Endometrial microvascular endothelial cells (primary cell): ENCODE data around the gene MADD. TPM values are rescaled to one million over a fixed set of nuclear protein-coding genes. Genes with fewer than 3 reads are reported as not detected.

Experiments
- in situ Hi-C: cut with HindIII; loops from 2 replicates; pipeline ENCODE4 v1.10.0; 2017; ENCODE audit warnings: low sequenced_read_pairs, low pct_unique_long_range_greater_than_20kb; ENCODE audit errors: inconsistent ontology term
- total RNA-seq: library from RNA; depleted of rRNA; stranded (reverse); fragments of >200 nt; gene quantifications from one replicate; pipeline ENCODE4 v1.2.3, GENCODE V29; 2015; ENCODE audit errors: inconsistent ontology term

Gene MADD
- total RNA-seq, 1 donor from 2014 or later: 27.1 TPM

DNA sequence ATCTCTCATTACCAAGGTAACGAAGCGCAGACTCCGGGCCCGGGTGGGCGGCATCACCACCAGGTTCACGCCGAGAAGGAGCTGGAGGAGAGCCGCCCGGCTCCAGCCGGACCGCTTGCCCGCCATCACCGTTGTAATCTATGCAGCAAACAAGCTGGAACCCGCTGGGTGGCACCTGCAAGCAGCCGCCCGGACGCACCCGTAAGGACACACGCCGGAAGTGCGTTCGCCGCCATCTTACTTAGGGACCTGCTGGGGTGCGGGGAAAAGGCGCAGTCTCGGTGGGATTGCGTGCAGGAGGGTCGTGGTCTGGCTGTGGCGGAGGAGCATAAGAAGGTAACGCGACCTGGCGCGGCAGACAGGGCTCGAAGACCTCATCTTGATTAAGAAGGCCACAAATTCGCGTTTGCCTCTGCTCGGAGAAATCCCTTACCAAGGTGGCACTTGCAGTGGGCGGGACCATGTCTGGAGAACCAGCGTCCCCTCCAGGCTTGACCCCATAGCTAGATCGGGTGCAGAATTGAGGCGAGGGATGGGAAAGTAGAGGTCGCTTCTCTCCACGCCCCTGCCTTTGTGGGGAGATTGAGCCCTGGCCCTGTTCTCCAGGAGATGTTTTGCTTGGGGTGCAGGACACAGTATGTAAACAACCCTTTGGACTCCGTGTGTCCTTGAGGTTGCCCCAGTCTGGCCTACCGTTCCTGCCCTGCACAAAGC, 21.1 kb upstream of the MADD start, which contains the start of gene ACP2:
ACP2 (minus strand) TSS at position 151 of the 714 bp plus-strand sequence; CDS start at position 126, 25 bp downstream.
- in situ Hi-C loops: no loop called here

DNA sequence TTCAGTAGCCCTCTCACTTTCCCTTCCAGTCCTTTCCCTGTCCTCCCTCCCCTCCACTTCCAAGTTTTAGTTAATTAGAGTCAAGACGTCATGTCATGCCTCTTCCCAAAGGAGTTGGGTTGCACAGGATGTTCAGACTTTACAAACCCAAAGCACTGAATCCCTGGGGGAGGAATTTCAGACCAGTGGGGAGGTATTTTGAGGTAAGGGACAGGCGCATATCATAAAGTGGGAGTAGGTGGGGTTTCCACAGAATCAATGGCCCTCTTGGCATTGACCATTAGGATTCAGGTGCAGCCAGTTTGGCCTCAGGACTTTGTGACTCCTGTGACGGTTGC, 20.6 kb upstream of the MADD start:
- in situ Hi-C loops: no loop called here

DNA sequence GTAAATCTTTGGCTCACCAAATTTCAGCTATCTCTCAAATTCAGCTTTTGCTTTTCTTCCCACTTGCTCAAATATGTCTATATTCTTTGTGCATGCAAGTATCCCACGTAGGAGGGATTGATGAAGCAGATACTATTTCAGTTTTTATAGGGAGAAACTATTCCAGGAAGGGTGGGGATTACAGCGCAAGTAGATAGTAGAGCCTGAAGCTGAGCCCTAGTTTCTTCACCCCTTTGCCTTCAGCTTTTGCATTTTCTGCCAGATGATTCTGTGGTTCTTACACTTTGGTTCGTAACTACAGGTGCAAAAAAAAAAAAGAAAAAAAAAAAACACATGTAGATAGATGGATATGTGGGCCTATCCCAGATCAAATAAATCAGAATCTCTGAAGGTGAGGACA, 18.2 kb upstream of the MADD start:
- in situ Hi-C loops: no loop called here

- in situ Hi-C loops: no loop called here
Measured at GRCh38 chr11:47253660-47254059, 16.3 kb upstream of the MADD start.

DNA sequence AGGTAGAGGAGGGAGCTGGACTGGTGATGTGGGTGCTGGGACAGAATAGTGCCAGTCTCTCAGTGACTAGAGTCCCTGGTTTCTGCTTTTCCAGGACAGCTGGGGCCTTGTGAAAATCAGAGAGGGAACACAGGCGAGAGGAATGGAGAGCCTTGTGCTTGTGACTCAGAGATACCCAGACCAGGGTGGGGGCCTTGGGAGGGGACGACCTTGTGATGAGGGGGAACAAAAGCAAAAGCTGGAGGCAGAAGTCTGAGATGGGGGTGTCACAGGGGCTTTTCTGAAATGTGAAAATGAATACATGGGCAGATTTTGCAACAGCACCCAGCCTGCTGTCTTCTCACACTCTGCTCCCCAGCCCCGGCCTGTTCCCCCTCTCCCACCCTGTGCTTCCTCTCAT, 15.5 kb upstream of the MADD start:
- in situ Hi-C loops: no loop called here

DNA sequence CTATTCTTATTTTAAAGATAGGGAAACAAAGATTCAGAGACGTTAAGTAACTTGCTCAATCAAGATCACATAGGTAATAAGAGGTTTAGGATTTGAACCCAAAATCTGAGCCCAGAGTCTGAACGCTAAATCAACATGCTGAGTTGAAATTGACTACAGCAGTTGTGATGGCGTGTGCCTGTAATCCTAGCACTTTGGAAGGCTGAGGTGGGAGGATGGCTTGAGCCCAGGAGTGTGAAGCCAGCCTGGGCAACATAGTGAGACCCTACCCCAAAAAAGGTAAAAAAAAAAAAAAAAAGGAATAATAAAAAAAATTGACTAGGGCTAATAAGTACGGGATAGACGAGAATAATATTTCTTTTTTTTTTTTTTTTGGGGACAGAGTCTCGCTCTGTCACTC, 13.6 kb upstream of the MADD start:
- in situ Hi-C loops: no loop called here

GRCh38 chr11:47257177-47257516, 12.8 kb upstream of the MADD start:
- in situ Hi-C loops: no loop called here

DNA sequence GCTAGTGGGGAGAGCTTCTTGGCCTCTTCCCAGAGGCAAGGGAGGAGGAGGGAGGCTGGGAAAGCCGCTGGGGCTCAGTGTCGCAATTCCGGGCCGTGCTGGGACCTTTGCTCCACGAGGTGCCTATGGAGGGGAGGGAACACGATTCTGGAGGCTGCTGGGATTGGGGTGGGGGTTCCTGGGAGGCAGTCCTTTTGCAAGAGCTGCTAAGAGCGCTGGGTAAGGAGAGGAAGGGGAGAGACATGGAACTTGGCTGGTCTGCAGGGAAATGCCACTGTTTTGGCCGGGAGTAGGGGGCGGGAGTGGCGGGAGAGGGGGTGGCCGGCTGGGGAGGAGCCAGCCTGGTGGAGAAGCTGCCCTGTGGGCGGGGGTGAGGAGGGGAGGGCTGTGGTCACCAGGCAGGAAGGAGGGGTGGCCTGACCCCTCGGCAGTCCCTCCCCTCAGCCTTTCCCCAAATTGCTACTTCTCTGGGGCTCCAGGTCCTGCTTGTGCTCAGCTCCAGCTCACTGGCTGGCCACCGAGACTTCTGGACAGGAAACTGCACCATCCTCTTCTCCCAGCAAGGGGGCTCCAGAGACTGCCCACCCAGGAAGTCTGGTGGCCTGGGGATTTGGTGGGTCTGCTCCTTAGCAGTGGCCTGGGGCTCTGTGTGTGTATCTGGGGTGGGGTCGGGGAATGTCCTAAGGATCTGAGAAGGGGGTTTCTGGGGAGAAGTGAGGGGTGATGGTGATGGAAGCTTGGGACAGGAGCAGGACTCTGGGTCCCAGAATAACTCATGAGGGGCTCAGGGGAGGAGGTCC, 12.2 kb upstream of the MADD start, which contains the start of gene NR1H3:
NR1H3 (plus strand) TSS at position 480 of the 800 bp plus-strand sequence. CDS start 1,221 bp downstream, outside the sequence.
- in situ Hi-C loops: no loop called here

DNA sequence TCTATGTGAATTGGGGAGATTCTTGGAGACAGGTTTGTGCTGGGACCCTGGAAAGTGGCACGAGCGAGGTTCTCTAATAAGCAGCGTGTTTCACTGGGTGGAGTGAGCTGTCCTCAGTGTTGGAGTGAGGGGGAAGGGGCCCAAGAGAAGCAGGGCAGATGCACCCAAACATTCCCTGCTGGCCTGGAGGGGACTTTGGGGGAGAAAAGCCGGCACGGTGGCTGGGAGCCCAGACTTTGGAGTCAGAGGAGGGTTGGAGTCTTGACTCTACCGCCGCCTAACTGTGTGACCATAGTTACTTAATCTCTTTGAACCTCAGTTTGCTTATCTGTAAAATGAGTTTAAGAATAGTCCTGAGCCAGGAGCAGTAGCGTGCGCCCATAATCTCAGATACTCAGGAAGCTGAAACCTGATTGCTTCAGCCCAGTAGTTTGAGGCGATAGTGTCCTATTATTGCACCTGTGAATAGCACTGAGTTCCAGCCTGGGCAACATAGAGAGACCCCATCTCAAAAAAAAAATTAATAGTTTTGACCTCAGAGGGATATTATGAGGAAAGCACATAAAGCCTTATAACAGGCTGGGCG, 11.5 kb upstream of the MADD start:
- in situ Hi-C loops: no loop called here

DNA sequence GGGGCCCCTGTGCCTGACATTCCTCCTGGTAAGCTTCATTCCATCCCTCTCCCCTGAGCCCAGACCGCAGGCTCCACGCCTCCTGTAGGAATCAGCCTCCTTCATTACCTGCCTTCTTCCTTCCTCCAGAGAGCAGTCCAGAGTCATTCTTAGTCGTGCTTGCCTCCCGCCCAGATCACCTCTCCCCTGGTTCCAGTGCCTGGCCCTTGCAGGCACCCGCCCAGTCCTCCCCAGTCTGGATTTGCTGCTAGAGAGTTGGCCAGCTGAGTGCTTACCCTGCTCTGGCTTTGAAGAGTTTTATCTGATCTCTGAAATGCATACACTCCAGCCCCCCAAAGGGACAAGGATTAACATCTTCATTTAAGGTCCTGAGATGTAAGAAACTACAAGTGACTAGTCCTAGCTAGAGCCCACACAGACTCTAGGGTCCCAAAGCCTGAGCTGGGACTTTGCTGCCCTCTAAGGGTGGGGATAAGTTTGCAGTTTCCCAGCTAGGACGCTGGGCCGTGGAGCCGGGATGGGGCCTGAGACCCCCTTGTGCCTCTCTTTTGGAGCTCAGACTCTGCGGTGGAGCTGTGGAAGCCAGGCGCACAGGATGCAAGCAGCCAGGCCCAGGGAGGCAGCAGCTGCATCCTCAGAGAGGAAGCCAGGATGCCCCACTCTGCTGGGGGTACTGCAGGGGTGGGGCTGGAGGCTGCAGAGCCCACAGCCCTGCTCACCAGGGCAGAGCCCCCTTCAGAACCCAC, 10.5 kb upstream of the MADD start:
- in situ Hi-C loops: no loop called here

DNA sequence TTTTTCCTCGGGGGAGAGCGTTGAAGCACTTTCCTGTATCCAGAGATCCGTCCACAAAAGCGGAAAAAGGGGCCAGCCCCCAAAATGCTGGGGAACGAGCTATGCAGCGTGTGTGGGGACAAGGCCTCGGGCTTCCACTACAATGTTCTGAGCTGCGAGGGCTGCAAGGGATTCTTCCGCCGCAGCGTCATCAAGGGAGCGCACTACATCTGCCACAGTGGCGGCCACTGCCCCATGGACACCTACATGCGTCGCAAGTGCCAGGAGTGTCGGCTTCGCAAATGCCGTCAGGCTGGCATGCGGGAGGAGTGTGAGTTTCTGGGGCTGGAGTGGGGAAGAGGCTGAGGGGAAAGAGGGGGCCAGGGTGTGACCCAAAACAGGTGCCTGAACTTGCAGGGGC, 9.6 kb upstream of the MADD start:
- in situ Hi-C loops: no loop called here

DNA sequence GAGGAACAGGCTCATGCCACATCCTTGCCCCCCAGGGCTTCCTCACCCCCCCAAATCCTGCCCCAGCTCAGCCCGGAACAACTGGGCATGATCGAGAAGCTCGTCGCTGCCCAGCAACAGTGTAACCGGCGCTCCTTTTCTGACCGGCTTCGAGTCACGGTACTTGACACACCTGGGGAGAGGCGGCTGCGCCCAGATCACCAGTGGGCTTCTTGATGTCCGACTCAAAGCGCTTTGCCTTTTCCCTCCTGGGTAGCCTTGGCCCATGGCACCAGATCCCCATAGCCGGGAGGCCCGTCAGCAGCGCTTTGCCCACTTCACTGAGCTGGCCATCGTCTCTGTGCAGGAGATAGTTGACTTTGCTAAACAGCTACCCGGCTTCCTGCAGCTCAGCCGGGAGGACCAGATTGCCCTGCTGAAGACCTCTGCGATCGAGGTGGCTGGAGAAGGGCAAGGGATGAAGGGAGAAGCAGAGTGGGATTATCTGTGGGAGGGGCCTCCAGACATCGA, 8.6 kb upstream of the MADD start:
- in situ Hi-C loops: no loop called here

GRCh38 chr11:47264119-47264518, 5.8 kb upstream of the MADD start:
- in situ Hi-C loops: no loop called here

GRCh38 chr11:47264521-47264920, 5.4 kb upstream of the MADD start:
- in situ Hi-C loops: no loop called here

DNA sequence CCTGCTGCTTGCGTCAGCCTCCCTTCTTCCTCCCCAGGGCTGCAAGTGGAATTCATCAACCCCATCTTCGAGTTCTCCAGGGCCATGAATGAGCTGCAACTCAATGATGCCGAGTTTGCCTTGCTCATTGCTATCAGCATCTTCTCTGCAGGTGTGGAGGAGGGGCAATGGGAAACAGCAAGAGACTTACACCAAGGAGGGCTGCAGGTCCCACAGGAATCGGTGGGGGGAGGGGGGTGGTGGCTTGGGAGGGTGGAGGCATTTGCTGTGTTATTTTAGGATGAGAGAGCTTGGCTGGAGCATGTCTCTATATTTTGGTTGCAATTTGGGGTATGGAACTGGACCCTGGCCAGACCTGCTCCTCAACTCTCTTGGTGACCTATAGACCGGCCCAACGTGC, 2.1 kb upstream of the MADD start:
- in situ Hi-C loops: no loop called here

DNA sequence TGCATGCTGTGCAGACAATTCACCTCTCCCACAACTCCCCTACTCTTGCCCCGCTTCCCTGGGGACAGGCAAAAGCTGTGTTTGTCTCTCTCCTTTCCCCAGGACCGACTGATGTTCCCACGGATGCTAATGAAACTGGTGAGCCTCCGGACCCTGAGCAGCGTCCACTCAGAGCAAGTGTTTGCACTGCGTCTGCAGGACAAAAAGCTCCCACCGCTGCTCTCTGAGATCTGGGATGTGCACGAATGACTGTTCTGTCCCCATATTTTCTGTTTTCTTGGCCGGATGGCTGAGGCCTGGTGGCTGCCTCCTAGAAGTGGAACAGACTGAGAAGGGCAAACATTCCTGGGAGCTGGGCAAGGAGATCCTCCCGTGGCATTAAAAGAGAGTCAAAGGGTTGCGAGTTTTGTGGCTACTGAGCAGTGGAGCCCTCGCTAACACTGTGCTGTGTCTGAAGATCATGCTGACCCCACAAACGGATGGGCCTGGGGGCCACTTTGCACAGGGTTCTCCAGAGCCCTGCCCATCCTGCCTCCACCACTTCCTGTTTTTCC, 1.4 kb upstream of the MADD start:
- in situ Hi-C loops: no loop called here

GRCh38 chr11:47269002-47269828, 718 bp upstream of the MADD start:
- in situ Hi-C loops: no loop called here
